K562 (cell line): ENCODE measurements around the gene ZNF652. TPM values are rescaled to one million over a fixed set of nuclear protein-coding genes. Genes with fewer than 3 reads are reported as not detected.

Experiments used
- ARHGAP35 ChIP-seq: fragments of 450-650 bp; IDR thresholded peaks from 2 replicates; pipeline ENCODE4 v1.6.1; 2018; ENCODE audit not compliant: partially characterized antibody
- ETV6 ChIP-seq, 3 experiments: fragments of 150-350 bp in 1 of 3; sonication (generic) in 1 of 3; formaldehyde crosslinking in 1 of 3; IDR thresholded peaks; 2 replicates each; pipeline versions ENCODE4 v1.6.1 to v1.8.0; 2014 to 2022; ENCODE audit warnings: borderline replicate concordance in 2 of 3, low read depth in 2 of 3, antibody characterized with exemption in 1 of 3, low read length in 1 of 3, mild to moderate bottlenecking in 1 of 3, missing genetic modification reagents in 1 of 3
- GATAD2B ChIP-seq: fragments of 450-650 bp; IDR thresholded peaks from 2 replicates; pipeline ENCODE4 v1.6.1; 2017; ENCODE audit warnings: mild to moderate bottlenecking, borderline replicate concordance
- HCFC1 ChIP-seq: IDR thresholded peaks from 2 replicates; pipeline ENCODE4 v1.6.1; 2012; ENCODE audit warnings: low read depth, low read length, improper control_type of control experiment
- MCM2 ChIP-seq: fragments of 450-650 bp; IDR thresholded peaks from 2 replicates; pipeline ENCODE4 v1.6.1; 2017; ENCODE audit warnings: low read depth, mild to moderate bottlenecking
- PTTG1 ChIP-seq: fragments of 450-650 bp; IDR thresholded peaks from 2 replicates; pipeline ENCODE4 v1.6.1; 2016; ENCODE audit warnings: low read depth, mild to moderate bottlenecking, missing genetic modification characterization, missing compliant biosample characterization
- SMAD4 ChIP-seq: fragments of 250-450 bp; sonication (Bioruptor Pico); conservative IDR thresholded peaks from 2 replicates; pipeline ENCODE4 v1.8.0; 2021; ENCODE audit warnings: inconsistent platforms, mild to moderate bottlenecking, moderate library complexity
- SMARCB1 ChIP-seq: IDR thresholded peaks from 2 replicates; pipeline ENCODE4 v1.6.1; 2011; ENCODE audit warnings: improper control_type of control experiment, low read depth; ENCODE audit not compliant: insufficient read length
- ZKSCAN8 ChIP-seq: fragments of 200-800 bp; sonication (Bioruptor generic); IDR thresholded peaks from 2 replicates; pipeline ENCODE4 v1.6.1; 2016; ENCODE audit warnings: missing genetic modification characterization, missing compliant biosample characterization
- ZSCAN29 ChIP-seq: fragments of 450-650 bp; IDR thresholded peaks from 2 replicates; pipeline ENCODE4 v1.6.1; 2017
- polyA plus RNA-seq, 8 experiments: library from polyadenylated mRNA; depleted of rRNA in 4 of 8; stranded (reverse) in 5 of 8; unstranded in 3 of 8; fragments of >200 nt; fragmentation: Nextera tagmentation in 2 of 8; fragmentation: Illumina TruSeq in 1 of 8; extraction: Ambion mirVana in 2 of 8; extraction: Trizol in 1 of 8; gene quantifications; 2 replicates each; pipeline versions ENCODE4 v1.2.1 to v1.2.3, GENCODE V29; 2011 to 2014; ENCODE audit warnings: inconsistent platforms in 1 of 8, missing spikeins in 1 of 8
- total RNA-seq, 7 experiments: library from RNA; depleted of rRNA in 6 of 7; stranded (reverse); fragments of >200 nt in 6 of 7; fragmentation: Illumina TruSeq in 2 of 7; extraction: Trizol in 2 of 7; gene quantifications; 2 replicates each; pipeline versions ENCODE4 v1.2.1 to v1.2.3, GENCODE V29; 2011 to 2021; ENCODE audit warnings: low replicate concordance in 1 of 7
- TF ChIP-seq, protein P1 (sequence below): fragments of 200-800 bp; sonication (Bioruptor generic); IDR thresholded peaks from 2 replicates; pipeline ENCODE4 v1.6.1; 2017; ENCODE audit warnings: missing genetic modification characterization, missing compliant biosample characterization
- TF ChIP-seq, protein P2 (sequence below): fragments of 450-650 bp; IDR thresholded peaks from 2 replicates; pipeline ENCODE4 v1.7.0; 2016; ENCODE audit warnings: borderline replicate concordance
- TF ChIP-seq, protein P3 (sequence below): fragments of 450-650 bp; IDR thresholded peaks from one replicate; pipeline ENCODE4 v1.6.1; 2018; ENCODE audit warnings: mild to moderate bottlenecking, moderate library complexity; ENCODE audit not compliant: partially characterized antibody
- TF ChIP-seq, protein P4 (sequence below): fragments of 250-450 bp; sonication (Bioruptor Pico); IDR thresholded peaks from 2 replicates; pipeline ENCODE4 v1.5.0; 2021; ENCODE audit warnings: mild to moderate bottlenecking, moderate library complexity
- TF ChIP-seq, protein P5 (sequence below): sonication (generic); formaldehyde crosslinking; IDR thresholded peaks from 2 replicates; pipeline ENCODE4 v1.8.0; 2022; ENCODE audit warnings: mild to moderate bottlenecking, low read depth, missing genetic modification reagents
- TF ChIP-seq, protein P6 (sequence below): fragments of 450-650 bp; formaldehyde crosslinking; IDR thresholded peaks from 2 replicates; pipeline ENCODE4 v1.4.0; 2020; ENCODE audit warnings: mild to moderate bottlenecking

ZNF652 gene
- total and polyA plus RNA-seq, 9 of the 15 experiments (the other 6 are each of a cell fraction or from before 2014, with no cell fraction given): 5.1 to 15.5 (median 7.8) TPM

DNA sequence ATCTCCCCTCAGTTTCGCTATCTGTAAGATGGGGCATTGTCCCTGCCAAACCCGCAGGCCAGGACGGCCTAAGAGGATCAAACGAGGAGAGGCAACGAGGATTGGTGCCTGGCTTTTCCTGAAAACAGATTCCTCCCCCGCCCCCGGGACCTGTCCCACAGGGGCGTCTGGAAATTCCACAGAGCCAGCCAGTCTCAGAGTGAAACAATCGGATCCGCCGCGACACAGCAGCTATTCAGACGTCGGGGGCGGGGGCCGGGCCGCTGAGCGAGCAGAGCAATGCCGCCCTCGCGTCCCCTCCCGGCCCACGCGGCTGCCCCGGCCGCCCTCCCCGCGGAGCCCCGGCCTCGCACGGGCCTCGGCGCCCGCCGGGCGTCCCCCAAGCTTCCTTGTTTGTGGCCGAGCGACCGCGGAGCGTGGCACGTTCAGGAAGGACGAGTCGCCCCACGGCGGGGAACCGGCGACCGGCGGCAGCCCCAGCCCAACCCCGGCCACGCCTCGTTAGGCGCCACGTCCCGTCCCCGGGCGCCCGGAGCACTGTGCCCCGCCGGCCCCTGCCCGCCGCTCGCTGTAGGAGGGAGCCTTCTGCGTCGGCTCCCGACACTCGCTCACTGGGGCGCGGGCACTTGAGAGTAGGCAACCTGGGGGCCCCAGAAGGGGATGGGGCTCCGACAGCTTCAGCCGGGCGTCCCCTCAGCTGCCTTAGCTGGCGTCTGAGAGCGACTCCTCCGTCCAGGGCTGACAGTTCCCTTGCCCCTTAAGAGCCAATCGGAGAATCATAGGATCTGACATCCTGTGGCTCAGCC is 101.8 kb downstream of the ZNF652 start (continued):
- TF ChIP-seq, protein P1, sequence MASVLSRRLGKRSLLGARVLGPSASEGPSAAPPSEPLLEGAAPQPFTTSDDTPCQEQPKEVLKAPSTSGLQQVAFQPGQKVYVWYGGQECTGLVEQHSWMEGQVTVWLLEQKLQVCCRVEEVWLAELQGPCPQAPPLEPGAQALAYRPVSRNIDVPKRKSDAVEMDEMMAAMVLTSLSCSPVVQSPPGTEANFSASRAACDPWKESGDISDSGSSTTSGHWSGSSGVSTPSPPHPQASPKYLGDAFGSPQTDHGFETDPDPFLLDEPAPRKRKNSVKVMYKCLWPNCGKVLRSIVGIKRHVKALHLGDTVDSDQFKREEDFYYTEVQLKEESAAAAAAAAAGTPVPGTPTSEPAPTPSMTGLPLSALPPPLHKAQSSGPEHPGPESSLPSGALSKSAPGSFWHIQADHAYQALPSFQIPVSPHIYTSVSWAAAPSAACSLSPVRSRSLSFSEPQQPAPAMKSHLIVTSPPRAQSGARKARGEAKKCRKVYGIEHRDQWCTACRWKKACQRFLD (CRISPR knock-in tag): no peak
- TF ChIP-seq, protein P2, sequence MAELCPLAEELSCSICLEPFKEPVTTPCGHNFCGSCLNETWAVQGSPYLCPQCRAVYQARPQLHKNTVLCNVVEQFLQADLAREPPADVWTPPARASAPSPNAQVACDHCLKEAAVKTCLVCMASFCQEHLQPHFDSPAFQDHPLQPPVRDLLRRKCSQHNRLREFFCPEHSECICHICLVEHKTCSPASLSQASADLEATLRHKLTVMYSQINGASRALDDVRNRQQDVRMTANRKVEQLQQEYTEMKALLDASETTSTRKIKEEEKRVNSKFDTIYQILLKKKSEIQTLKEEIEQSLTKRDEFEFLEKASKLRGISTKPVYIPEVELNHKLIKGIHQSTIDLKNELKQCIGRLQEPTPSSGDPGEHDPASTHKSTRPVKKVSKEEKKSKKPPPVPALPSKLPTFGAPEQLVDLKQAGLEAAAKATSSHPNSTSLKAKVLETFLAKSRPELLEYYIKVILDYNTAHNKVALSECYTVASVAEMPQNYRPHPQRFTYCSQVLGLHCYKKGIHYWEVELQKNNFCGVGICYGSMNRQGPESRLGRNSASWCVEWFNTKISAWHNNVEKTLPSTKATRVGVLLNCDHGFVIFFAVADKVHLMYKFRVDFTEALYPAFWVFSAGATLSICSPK: no peak
- TF ChIP-seq, protein P3, sequence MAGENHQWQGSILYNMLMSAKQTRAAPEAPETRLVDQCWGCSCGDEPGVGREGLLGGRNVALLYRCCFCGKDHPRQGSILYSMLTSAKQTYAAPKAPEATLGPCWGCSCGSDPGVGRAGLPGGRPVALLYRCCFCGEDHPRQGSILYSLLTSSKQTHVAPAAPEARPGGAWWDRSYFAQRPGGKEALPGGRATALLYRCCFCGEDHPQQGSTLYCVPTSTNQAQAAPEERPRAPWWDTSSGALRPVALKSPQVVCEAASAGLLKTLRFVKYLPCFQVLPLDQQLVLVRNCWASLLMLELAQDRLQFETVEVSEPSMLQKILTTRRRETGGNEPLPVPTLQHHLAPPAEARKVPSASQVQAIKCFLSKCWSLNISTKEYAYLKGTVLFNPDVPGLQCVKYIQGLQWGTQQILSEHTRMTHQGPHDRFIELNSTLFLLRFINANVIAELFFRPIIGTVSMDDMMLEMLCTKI: no peak
- TF ChIP-seq PTTG1 (tag) (no peak), MCM2 (no peak), ZSCAN29 (no peak), SMARCB1 (no peak), SMAD4 (CRISPR knock-in tag) (peak; percentile 42; the same call in 1 of the 2 replicates), GATAD2B (peak; percentile 71; the same call in 1 of the 2 replicates), HCFC1 (no peak), ARHGAP35 (no peak), ETV6 (IDR thresholded peaks at IDR 0.05; ENCODE audit: borderline replicate concordance in 1 of 2, low read depth in 2 of 2, low read length in 1 of 2) (no peak), ETV6 (CRISPR knock-in tag; IDR thresholded peaks at IDR 0.05; ENCODE audit: borderline replicate concordance) (no peak), ZKSCAN8 (CRISPR knock-in tag) (no peak)
- TF ChIP-seq, protein P4, sequence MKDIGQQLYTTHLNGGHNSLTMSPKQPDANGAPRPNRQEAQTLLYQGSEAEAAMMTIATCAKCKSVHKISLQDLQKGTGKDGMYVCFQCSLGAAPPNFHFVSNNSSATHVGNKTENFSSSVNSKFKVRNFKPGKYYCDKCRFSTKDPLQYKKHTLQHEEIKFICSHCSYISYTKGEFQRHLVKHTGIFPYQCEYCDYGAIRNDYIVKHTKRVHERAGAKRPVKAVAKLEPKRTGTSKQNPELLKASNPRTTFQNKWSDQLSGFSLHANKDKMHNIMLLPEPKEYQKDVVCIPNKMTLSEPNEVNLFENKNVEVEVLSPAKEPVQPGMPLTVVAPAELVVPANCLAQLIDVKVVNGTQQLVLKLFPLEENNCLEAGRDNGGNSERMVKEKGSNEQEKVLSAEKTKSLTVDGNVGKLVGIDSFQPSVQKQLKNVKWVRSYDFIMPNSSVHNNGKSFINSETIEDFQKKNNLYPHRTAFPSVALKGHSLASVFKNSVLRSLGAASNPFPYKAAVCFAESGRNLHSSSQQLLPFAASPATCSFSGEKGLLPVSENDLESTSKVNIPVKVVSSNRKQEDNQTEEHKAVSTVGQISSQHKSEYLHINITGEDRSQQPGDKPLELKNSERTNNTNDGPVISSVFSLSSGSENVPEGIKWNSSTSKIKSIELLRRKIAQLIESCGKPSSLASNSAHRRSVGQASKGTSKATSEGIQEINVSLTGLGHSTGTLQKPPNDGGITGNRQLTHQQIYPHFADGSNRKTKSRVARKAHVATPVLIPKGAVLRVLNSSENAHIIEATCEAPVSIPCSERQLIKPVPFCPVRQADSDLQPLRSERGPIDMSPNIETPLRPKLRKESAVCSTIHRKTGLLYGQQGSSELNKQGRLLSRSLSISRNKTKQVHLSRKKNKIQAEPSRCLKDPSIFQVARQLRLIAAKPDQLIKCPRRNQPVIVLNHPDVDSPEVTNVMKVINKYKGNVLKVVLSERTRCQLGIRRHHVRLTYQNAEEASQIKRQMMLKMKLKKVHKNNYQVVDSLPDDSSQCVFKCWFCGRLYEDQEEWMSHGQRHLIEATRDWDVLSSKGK: no peak
- TF ChIP-seq, protein P5, sequence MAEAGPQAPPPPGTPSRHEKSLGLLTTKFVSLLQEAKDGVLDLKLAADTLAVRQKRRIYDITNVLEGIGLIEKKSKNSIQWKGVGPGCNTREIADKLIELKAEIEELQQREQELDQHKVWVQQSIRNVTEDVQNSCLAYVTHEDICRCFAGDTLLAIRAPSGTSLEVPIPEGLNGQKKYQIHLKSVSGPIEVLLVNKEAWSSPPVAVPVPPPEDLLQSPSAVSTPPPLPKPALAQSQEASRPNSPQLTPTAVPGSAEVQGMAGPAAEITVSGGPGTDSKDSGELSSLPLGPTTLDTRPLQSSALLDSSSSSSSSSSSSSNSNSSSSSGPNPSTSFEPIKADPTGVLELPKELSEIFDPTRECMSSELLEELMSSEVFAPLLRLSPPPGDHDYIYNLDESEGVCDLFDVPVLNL: no peak
- TF ChIP-seq, protein P6, sequence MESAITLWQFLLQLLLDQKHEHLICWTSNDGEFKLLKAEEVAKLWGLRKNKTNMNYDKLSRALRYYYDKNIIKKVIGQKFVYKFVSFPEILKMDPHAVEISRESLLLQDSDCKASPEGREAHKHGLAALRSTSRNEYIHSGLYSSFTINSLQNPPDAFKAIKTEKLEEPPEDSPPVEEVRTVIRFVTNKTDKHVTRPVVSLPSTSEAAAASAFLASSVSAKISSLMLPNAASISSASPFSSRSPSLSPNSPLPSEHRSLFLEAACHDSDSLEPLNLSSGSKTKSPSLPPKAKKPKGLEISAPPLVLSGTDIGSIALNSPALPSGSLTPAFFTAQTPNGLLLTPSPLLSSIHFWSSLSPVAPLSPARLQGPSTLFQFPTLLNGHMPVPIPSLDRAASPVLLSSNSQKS (CRISPR knock-in tag): no peak
